ENCODE measurements around the gene WARS2.
"Not testable (repeated sequence)": the region's sequence is repeated elsewhere in the genome, so short reads cannot be mapped to it uniquely, and the experiment has no call there.

WARS2 gene

GRCh38 chr1:119140177-119141019, at the start of gene WARS2:
WARS2 (minus strand) TSS chr1:119140653; CDS start chr1:119140644, 9 bp downstream.
- DNase-seq (ENCODE audit: low read depth) = peak; percentile 95

GRCh38 chr1:119188926-119189325, 48.5 kb upstream of the WARS2 start:
- TF ChIP-seq CTCF (conservative IDR thresholded peaks at IDR 0.05; ENCODE audit: low read depth, low read length) = no peak
- no peak for DNase-seq (ENCODE audit: low read depth)
- no peak overlapping the region for H3K4me3 ChIP-seq (ENCODE audit: low read length)

More at GRCh38 chr1:119140177-119141019, at the start of gene WARS2:
- peak within 1 kb of the TSS; percentile 88 for H3K4me3 ChIP-seq (ENCODE audit: low read length)
- TF ChIP-seq CTCF (conservative IDR thresholded peaks at IDR 0.05; ENCODE audit: low read depth, low read length) = no peak

GRCh38 chr1:119187416-119187815, 47.0 kb upstream of the WARS2 start:
- no peak for DNase-seq (ENCODE audit: low read depth)
- no peak for TF ChIP-seq CTCF (conservative IDR thresholded peaks at IDR 0.05; ENCODE audit: low read depth, low read length)
- H3K4me3 ChIP-seq (ENCODE audit: low read length) = no peak overlapping the region

- no peak overlapping the region for H3K4me3 ChIP-seq (ENCODE audit: low read length)
- TF ChIP-seq CTCF (conservative IDR thresholded peaks at IDR 0.05; ENCODE audit: low read depth, low read length) = no peak
- no peak for DNase-seq (ENCODE audit: low read depth)
Measured at GRCh38 chr1:119186471-119186870, 46.0 kb upstream of the WARS2 start.

- no peak for TF ChIP-seq CTCF (conservative IDR thresholded peaks at IDR 0.05; ENCODE audit: low read depth, low read length)
- DNase-seq (ENCODE audit: low read depth) = no peak
- no peak overlapping the region for H3K4me3 ChIP-seq (ENCODE audit: low read length)
Measured at GRCh38 chr1:119184972-119185371, 44.5 kb upstream of the WARS2 start.

GRCh38 chr1:119181218-119181617, 40.8 kb upstream of the WARS2 start:
- no peak for DNase-seq (ENCODE audit: low read depth)
- no peak overlapping the region for H3K4me3 ChIP-seq (ENCODE audit: low read length)
- TF ChIP-seq CTCF (conservative IDR thresholded peaks at IDR 0.05; ENCODE audit: low read depth, low read length) = no peak

GRCh38 chr1:119179051-119179450, 38.6 kb upstream of the WARS2 start:
- DNase-seq (ENCODE audit: low read depth) = no peak
- TF ChIP-seq CTCF (conservative IDR thresholded peaks at IDR 0.05; ENCODE audit: low read depth, low read length) = no peak
- H3K4me3 ChIP-seq (ENCODE audit: low read length) = no peak overlapping the region

- DNase-seq (ENCODE audit: low read depth); H3K4me3 ChIP-seq (ENCODE audit: low read length): not testable (repeated sequence)
Measured at GRCh38 chr1:119172927-119173326, 32.5 kb upstream of the WARS2 start.

GRCh38 chr1:119171381-119172010, 31.0 kb upstream of the WARS2 start:
- not testable (repeated sequence) for H3K4me3 ChIP-seq (ENCODE audit: low read length); DNase-seq (ENCODE audit: low read depth)

Measured in retinal pigment epithelial cell (primary cell).